Measurements from ENCODE around the gene CD320. TPM values are rescaled to one million over a fixed set of nuclear protein-coding genes. Genes with fewer than 3 reads are reported as not detected.

The CD320 gene
- total and polyA plus RNA-seq, 10 of the 15 experiments (the other 5 are each of a cell fraction or from before 2014, with no cell fraction given), result 1.1 to 134 (median 46.5) TPM

DNA sequence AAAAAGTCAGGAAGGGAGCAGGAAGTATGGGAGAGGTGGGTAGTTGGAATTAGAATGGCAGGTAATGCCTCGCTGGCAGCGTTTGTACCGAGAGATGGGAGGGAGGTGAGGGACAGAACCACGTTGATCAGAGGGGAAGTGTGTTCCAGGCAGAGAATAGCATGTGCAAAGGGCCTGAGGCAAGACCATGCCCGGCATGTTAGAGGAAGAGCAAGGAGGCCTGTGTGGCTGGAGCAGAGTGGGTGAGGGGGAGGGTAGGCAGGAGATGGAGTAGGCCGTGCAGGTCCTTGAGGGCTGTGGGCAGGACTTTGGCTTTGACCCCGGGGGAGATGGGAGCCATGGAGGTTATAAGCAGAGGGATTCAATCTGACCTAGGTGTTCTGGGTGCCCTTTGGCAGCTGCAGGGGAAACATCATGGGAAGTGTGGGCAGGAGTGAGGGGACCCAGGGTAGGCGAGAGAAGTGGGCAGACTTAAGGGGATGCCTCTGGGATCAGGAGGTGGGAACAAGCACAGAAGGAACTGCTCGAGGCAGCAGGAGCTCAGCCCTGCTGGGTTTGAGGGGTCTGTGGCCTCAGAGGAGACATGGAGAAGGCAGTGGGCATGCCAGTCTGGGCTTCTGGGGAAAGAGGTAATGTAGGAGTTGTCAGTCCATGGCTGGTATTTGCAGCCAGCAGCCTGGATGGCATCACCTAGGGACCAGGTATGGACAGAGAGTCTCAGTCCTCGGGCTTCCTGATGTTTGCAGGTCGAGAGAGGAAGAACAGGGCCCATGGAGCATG lies 48.8 kb downstream of the CD320 start (continued):
- no peak for TF ChIP-seq NFYB (IDR thresholded peaks at IDR 0.05; ENCODE audit: insufficient read depth, low read depth, low read length)
- no peak for TF ChIP-seq POLR2AphosphoS2 (IDR thresholded peaks at IDR 0.05; ENCODE audit: low read depth, low read length)

DNA sequence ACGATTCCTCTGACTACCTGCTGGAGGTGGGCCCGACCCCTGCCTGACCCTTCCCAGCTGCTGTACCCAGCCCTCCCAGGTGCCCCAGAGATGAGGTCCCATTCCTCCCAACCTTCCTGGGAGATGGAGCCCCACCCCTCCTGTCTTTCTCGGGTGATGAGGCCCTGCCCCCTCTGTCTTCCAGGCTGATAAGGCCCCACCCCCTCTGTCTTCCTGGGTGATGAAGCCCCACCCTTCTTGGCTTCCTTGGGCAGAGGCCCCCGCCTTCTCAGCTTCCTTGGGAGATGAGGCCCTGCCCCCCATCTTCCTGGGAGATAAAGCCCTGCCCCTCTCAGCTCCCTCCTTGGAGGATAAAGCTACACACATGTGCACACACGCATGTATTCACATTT lies 51.1 kb downstream of the CD320 start:
- Histone ChIP-seq H3K27ac (ENCODE audit: control insufficient read depth, insufficient read depth) (no peak overlapping the region), H3K27me3 (replicated peaks in 1 of 2; ENCODE audit: control insufficient read depth in 2 of 2, insufficient read depth in 2 of 2, low read length in 1 of 2) (no peaks in the 10 kb centered on the region), H4K20me1 (ENCODE audit: control insufficient read depth, insufficient read depth) (no peaks in the 10 kb centered on the region), H3K4me3 (no peak overlapping the region), H3K9me3 (replicated peaks; ENCODE audit: control insufficient read depth, insufficient read depth, low read length) (no peaks in the 10 kb centered on the region), H3K9ac (ENCODE audit: control insufficient read depth, insufficient read depth, low read length) (no peak overlapping the region), H3K4me2 (ENCODE audit: control insufficient read depth, insufficient read depth) (no peak overlapping the region), H2AFZ (ENCODE audit: control insufficient read depth, low read depth, low read length) (no peak overlapping the region), H3K79me2 (ENCODE audit: control insufficient read depth, insufficient read depth, low read length) (no peaks in the 10 kb centered on the region), H3K4me1 (ENCODE audit: control insufficient read depth, insufficient read depth, low read length) (no peaks in the 10 kb centered on the region), H3K36me3 (ENCODE audit: control insufficient read depth in 2 of 2, insufficient read depth in 2 of 2, low read length in 1 of 2) (peaks cover 14 to 21% of the 10 kb centered on the region in 2 experiments; a peak in 3 of 4 replicates)
- ChIA-PET POLR2A (no interaction called here), CTCF (interaction anchor here (0.9 to 1.5 kb wide), 2 partner anchors 98 to 314 kb away, joined by 5 to 6 read pairs; partner anchors contain the start of gene TIMM44), SMC1A (ENCODE audit: uncharacterized antibody, unreplicated experiment) (no interaction called here), RAD21 (ENCODE audit: unreplicated experiment) (interaction anchor here (1.4 kb wide), 1 partner anchor 98 kb away, joined by 4 read pairs; no protein-coding TSS in a partner anchor)
- DNase-seq (ENCODE audit: low read depth, low spot score), result no peak
- BruUV-seq (replicated peaks), result no TSS peak
- in situ Hi-C loops (cut with MboI) (loop anchor here (10.0 kb wide), 2 partner anchors 242 to 312 kb away; partner anchors contain the start of gene TIMM44), intact Hi-C loops (cut with micrococcal nuclease; ENCODE audit: unreplicated experiment) (no loop called here)
- ATAC-seq, result no peak
- no peak for FAIRE-seq
- 71% methylated on average over 5 of the region's 5 CpGs for WGBS (ENCODE audit: insufficient coverage, insufficient replicate concordance, low lambda C conversion rate, missing lambda C conversion rate)
- TF ChIP-seq SIN3A (IDR thresholded peaks at IDR 0.05; ENCODE audit: low read depth, low read length) (no peak), BACH1 (IDR thresholded peaks at IDR 0.05; ENCODE audit: borderline replicate concordance) (no peak), TCF7 (IDR thresholded peaks at IDR 0.05; ENCODE audit: borderline replicate concordance) (no peak), RB1 (IDR thresholded peaks at IDR 0.05; ENCODE audit: borderline replicate concordance) (no peak)
- TF ChIP-seq, protein P1, sequence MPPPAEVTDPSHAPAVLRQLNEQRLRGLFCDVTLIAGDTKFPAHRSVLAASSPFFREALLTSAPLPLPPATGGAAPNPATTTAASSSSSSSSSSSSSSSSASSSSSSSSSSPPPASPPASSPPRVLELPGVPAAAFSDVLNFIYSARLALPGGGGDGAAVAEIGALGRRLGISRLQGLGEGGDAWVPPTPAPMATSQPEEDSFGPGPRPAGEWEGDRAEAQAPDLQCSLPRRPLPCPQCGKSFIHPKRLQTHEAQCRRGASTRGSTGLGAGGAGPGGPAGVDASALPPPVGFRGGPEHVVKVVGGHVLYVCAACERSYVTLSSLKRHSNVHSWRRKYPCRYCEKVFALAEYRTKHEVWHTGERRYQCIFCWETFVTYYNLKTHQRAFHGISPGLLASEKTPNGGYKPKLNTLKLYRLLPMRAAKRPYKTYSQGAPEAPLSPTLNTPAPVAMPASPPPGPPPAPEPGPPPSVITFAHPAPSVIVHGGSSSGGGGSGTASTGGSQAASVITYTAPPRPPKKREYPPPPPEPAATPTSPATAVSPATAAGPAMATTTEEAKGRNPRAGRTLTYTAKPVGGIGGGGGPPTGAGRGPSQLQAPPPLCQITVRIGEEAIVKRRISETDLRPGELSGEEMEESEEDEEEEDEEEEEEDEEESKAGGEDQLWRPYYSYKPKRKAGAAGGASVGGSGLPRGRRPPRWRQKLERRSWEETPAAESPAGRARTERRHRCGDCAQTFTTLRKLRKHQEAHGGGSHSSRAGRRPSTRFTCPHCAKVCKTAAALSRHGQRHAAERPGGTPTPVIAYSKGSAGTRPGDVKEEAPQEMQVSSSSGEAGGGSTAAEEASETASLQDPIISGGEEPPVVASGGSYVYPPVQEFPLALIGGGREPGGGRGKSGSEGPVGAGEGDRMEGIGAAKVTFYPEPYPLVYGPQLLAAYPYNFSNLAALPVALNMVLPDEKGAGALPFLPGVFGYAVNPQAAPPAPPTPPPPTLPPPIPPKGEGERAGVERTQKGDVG (CRISPR knock-in tag; IDR thresholded peaks at IDR 0.05), result no peak
